ENCODE results near the gene DCLK2.

Gene DCLK2

DNA sequence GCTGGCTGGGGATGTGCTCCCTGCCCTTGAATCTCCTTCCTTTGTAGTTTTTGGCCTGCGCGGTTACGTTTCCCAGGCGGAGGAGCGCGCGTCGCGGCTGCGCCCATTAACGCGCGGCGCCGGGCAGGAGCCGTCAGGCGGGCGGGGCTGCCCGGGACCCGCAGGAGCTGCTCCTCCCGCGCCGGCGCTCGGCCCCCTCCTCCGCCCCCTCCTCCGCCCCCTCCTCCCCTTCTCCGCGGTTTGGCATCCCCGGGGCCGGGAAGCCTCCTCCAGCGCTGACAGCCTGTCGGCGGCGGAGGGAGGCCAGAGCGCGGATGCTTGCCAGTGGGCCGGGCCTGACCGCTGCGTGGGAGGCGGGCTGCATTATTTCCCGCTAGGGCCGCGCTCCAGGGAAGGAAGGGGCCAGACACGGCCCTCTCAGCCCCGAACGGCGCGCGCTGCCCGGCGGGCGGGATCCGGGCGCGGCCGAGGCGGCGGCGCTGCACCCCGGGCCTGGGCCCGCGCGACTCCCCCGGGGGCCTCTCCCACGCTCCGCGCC is at the start of gene DCLK2:
Gene DCLK2 (plus strand): TSS at position 405 of the 538 bp plus-strand sequence. CDS start 583 bp downstream, outside the sequence.
- DNase-seq: no peak

DNA sequence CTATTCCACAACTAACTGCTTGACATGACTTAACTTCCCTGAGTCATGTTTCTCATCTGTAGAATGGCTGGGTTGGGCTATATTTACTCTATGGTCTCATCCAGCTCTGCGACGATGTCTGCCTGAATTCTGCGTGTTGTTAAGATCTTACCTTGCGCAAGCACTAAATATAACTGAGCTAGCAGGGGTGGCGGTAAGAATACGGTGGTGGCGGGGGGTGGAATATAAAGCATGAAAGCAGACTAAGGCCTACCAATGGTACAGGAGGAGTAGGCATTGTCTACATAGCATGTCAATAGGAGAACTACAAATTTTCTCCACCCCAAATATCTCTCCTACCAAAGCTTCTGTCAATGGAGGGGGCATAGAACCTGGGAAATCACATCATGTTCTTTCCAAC is 45.7 kb upstream of the DCLK2 start:
- DNase-seq: no peak

- no peak for DNase-seq
Measured at GRCh38 chr4:150033081-150033480, 45.2 kb upstream of the DCLK2 start.

DNA sequence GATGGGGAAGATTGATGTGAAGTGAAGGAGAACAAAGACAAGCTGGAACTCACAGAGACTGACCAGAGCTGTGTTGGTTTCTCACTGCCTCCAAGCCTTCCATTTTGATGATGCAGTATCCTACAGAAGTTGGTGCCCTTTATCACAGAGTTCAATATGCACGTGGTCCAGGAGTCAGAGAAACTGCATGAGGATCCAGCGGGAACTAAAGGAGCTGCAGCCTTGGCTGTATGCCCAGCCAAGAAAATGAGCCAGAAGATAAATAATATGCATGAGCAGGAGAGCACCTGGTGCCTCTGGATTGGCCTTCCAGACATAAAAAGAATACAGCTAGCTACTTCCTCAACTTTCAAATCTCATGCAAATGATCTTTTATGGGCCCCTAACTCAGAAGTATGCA is 44.3 kb upstream of the DCLK2 start:
- DNase-seq: no peak

GRCh38 chr4:150037251-150037856 is 40.9 kb upstream of the DCLK2 start:
- no peak for DNase-seq

- no peak for DNase-seq
Measured at GRCh38 chr4:150038335-150039076, 39.7 kb upstream of the DCLK2 start.

DNA sequence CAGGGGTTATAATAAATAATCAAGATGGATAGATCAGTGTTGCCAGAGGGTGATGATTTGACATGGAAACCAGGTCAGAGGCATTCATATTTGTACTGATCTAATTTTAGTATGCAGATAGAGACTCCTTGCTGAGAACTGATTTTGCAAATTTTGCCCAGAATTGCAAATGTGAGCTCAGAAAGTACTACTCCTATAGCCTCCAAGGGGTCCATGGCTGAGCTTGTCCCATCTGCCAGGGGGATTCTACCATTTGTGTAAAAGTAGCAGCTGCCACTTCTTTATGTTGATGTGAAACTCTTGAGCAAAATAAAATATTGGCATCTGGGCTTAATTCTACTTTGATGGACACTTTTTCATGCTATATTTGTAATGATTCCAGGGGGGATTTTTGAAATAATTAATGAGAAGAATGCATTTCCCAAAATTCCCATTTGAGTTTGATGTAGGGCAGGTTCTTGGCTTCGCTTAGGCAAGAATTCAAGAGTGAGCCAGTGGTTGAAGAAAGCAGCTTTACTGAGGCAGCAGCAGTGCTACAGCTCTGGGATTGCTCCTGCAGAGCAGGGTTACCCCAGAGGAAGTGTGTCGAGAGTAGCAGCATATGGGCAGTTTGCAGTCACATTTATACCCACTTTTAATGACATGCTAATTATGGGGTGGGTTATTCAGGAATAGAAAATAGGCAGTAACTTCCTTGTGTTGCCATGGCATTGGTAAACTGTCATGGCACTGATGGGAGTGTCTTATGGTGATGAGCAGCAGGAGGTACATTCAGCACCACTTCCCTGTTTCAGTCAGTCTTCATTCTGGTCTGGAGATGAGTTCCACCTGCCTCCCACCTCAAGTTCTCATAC is 38.7 kb upstream of the DCLK2 start:
- DNase-seq: no peak

DNA sequence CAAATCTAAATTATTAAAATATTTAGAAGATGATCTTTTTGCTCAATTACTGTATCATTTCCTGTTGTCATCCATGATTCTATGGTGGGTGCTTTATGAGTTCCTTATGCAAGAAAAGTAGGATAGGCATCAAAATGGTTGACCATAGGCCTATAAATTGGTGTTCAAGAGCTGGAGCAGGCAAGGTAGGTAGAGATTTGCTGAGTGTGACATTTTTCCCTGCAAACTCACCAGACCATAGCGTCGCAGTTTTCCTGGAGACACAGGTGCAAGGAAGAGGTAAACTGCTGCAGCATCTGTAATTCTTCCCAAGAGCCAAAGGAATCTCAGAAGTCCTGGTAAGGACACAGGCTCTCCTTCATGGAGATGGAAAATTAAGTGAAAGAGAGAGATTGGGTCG is 33.7 kb upstream of the DCLK2 start:
- DNase-seq: no peak

DNA sequence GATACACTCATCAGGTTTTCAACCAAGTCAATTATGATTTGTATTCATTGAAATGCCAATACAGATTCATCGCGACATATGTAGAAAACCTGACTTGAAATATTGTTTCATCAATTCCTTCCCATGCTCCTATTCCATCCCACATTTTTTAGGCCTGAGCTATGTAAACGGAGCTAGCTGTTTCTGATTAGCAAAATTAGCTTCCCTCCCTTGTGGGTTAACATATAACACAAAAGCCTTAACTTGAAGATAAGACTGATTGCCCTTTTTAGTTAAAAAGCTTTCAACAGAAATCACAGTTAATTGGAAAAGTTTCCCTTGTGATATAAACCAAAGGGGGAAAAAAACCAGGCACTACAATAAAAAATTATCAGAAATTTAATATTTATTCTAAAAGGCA is 32.8 kb upstream of the DCLK2 start:
- DNase-seq: no peak

DNA sequence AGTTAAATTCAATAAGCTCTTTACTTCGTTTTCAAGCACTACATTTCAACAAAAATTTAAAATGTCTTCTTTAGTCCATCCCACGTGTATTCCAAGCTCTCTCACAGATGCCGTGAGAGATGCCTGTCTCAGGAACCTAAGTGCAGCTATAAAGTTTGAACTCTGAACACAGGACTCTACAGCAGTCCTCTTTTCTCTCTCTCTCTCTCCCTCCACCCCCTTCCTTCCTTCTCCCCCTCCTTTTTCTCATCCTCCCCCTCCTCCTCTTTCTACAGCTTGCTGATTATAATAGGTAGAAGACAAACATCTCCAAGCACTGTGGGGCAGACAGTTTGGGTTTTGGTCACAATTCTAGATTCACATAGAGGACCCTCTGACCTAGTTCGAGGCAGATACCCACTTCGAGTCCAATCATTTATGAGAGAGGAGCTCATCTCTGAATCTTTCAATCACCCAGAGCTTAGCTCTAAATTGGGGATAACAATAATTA is 31.5 kb upstream of the DCLK2 start:
- no peak for DNase-seq

- DNase-seq: no peak
Measured at GRCh38 chr4:150047546-150047945, 30.7 kb upstream of the DCLK2 start.

DNA sequence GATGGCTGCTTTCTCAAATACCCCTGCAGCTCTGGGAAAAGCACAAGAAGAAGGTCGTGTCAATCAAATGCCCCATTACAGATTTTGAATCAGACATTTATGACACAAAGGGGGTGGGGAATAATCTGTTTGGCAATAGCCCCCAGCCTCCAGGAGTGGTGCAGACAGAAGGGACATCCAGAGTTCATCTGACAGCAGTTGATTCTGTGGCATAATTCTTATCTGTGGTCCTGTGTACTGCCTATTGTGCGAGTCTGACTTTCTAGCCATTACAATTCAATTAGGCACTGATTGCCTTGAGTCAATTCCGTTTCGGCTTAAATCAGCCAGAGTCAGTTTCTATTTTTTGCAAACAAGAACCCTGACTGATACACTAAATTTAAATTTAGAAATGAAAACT is 28.6 kb upstream of the DCLK2 start:
- no peak for DNase-seq

GRCh38 chr4:150050566-150050965 is 27.7 kb upstream of the DCLK2 start:
- DNase-seq: no peak

DNA sequence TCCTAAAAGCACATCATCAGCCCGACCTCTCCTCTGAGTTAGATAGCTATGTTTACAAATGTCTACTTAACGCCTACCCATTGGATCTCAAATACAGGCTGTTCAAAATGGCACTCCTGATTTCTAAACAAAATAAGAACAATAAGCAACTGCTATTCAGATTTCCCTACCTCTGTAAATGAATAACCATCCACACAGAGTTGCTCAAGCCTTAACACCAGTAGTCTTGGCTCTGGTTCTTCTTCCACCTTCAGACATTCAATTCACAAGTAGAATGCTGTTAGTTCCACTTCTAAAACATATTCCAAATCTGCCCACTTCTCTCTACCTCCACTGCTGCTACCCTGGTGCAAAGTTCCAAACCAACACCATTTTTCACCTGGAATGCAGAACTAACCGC is 27.1 kb upstream of the DCLK2 start:
- DNase-seq: no peak

GRCh38 chr4:150055467-150055866 is 22.8 kb upstream of the DCLK2 start:
- no peak for DNase-seq

- no peak for DNase-seq
Measured at GRCh38 chr4:150056569-150056968, 21.7 kb upstream of the DCLK2 start.

- DNase-seq: no peak
Measured at GRCh38 chr4:150061086-150061776, 17.0 kb upstream of the DCLK2 start.

DNA sequence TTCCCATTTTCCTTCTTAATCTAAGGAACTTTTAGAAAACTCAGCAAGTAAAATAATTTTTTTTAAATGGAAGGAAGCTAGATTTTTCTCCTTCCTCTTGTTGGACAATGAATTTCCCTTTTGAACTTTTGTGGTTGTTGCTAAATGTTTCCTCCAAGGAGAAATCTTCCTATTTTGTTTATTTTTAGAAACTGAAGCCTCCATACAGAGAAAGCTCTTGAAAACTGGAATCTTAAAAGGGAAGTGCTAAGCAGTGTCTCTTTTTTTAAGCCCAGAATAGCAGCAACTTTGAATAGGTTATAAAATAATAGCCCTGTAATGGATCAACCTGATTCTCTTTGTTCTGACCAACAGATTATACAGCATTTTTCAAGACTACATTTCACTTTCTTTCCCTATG is 15.1 kb upstream of the DCLK2 start:
- DNase-seq: no peak

DNA sequence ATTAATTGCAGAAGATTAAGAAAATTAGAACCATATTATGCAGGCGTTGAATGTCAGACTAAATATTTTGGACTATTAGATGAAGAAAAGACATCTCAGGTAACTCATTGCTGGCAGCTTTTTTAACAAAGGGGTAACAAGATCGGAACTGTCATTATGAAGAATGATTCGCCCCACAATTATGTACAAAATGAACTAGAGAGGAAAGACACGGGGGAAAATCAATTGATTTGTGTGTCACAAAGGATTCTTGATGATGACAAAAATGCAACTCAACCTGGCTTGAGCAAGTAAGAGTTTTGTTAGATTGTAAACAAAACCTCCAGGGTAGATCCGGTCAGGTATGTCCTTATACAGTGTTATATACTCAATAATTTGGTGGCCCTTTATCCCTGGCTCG is 12.5 kb upstream of the DCLK2 start:
- no peak for DNase-seq

DNA sequence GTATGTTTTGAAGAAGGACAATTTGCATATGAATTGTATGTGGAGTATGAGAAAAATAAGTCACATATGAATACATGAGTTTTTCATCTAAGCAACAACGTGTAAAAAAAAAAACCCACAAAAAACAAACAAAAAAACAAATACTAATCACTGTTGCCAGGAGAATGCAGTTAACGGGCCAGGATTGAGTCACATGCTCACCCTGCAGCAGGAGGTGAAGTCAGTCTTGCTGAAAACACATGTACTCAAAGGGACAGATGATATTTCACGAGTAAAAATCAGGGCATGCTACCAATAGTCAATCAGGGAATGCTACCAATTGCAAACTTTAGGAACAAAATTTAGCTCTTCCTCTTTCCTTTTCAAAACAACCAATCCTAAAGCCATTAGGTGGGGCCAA is 10.4 kb upstream of the DCLK2 start:
- DNase-seq: no peak

DNA sequence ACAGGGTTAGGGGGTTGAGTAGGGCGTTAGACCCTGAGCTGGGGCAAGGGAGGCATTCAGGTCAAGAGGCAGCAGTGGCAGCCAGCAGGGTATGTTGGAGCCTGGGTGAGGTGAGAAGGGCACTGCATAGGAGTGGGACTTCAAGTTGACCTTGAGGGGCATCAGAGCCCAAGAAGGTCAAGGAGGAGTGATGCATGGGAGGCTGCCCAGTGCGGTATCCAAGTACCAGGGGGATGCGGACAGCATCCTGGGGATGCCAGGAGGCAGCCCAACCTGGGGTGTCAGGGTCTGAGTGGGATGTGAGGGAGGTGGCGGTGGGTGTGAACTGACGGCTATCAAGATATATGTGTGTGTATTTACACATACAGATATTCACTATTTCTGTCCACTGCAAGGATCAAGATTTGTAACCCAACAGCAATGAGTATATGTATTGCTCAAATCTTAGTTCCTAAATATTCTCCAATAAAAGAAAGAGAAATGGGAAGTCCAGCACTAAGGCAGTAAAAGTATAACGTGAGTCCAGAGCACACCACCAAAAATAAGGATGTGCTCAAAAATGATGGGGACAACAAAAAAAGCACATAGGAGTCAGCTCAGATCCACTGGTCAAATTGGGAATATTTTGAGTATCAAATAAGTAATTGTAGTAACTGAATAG is 9.8 kb upstream of the DCLK2 start:
- no peak for DNase-seq

GRCh38 chr4:150069353-150069752 is 8.9 kb upstream of the DCLK2 start:
- no peak for DNase-seq
